GM21576 (cell line): ENCODE results near the gene TAS2R8.

Experiments
- ATAC-seq: cut with Tn5 transposase; IDR thresholded peaks from one replicate; pipeline ENCODE4 v1.9.1; 2021; ENCODE audit warnings: mild to moderate bottlenecking, moderate library complexity; ENCODE audit not compliant: unreplicated experiment

TAS2R8 gene

GRCh38 chr12:10756194-10756593 is 50.9 kb downstream of the TAS2R8 start:
- ATAC-seq, result no peak
